HFFc6 (cell line): ENCODE results near the gene C1QTNF8. TPM values are rescaled to one million over a fixed set of nuclear protein-coding genes. Genes with fewer than 3 reads are reported as not detected.

Experiments used
- DNase-seq: peaks from one replicate; pipeline ENCODE4 v3.0.0-alpha.2; 2018
- H3K27ac Mint-ChIP-seq: 2 replicates; pipeline ENCODE4 v1.8.0; 2020; ENCODE audit warnings: mild to moderate bottlenecking, mixed read lengths
- H3K27me3 Mint-ChIP-seq: 2 replicates; pipeline ENCODE4 v1.8.0; 2021; ENCODE audit warnings: mild to moderate bottlenecking, moderate library complexity, mixed read lengths; ENCODE audit not compliant: insufficient read depth
- H3K36me3 Mint-ChIP-seq: 2 replicates; pipeline ENCODE4 v1.8.0; 2021; ENCODE audit warnings: low read depth, mixed read lengths
- H3K4me1 Mint-ChIP-seq: 2 replicates; pipeline ENCODE4 v1.8.0; 2020; ENCODE audit warnings: low read depth, mixed read lengths
- H3K4me3 Mint-ChIP-seq: 2 replicates; pipeline ENCODE4 v1.8.0; 2020; ENCODE audit warnings: mild to moderate bottlenecking, moderate library complexity, mixed read lengths
- H3K9me3 Mint-ChIP-seq: 2 replicates; pipeline ENCODE4 v1.8.0; 2020; ENCODE audit warnings: mild to moderate bottlenecking, mixed read lengths
- long read RNA-seq: library from polyadenylated mRNA; unstranded; transcript quantifications from one replicate; pipeline ENCODE4 v2.0.0, GENCODE V29; 2019
- total RNA-seq, 6 experiments: library from RNA; stranded (reverse); fragmentation: NEBNext Ultra II Directional; extraction: Animal tissue kit (Norgen Biotek cat#: 25700); gene quantifications; 2 replicates in 1 of 6; 3 replicates in 5 of 6; pipeline ENCODE4 v1.2.3, GENCODE V29; 2021
- TF ChIP-seq, protein P1 (sequence below): fragments of 200-600 bp; sonication (generic); IDR thresholded peaks from 2 replicates; pipeline ENCODE4 v1.5.0; 2021; ENCODE audit warnings: antibody characterized with exemption, mild to moderate bottlenecking

Gene C1QTNF8, protein sequence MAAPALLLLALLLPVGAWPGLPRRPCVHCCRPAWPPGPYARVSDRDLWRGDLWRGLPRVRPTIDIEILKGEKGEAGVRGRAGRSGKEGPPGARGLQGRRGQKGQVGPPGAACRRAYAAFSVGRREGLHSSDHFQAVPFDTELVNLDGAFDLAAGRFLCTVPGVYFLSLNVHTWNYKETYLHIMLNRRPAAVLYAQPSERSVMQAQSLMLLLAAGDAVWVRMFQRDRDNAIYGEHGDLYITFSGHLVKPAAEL
- not detected for total RNA-seq
- long read RNA-seq, result 0 reads

DNA sequence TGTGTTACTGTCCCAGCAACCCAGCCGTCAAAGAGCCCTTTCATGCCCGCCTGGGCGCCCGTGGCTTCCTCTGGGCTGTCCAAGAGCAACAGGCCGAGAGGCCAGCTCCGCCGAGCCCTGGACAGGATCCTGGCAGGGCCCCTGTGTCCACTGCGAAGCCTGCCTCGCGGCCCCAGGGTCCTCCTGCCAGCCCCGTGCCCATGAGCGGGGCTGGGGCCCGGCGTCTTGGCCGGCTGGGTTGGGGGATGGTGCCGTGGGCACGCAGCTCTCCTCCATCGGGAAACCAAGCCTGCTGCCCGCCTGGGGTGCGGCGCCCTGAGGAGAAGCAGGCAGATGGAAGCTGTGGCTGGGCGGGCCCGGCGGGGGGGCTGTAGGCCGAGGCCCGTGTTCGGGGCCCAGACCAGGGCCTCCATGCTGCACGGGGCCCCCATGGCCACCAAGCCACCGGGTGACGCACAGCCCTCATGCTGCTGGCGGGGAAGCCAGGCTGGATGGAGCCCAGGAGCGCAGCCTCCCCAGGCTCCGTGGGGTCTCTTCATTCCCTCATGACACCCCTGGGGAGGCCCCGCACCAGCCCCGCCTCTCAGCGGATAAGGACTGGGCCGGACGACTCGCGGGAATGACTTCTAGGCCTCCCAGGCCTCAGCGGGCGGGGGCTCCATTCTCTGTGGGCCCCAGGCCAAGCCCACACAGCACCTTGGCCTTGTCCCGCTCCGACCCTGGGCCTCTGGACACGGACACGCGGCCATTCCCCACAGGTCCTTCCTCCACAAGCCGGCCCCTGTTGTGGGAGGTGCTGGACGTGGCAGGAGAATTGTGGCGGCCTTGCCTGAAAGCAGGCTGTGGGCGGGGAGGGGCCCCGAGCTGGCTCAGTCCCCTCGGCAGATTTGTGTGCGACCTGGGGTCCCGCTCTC is at the start of gene C1QTNF8:
Gene C1QTNF8 (minus strand): TSS at position 76 of the 914 bp plus-strand sequence. CDS start 1,322 bp downstream, outside the sequence.
- TF ChIP-seq, protein P1, sequence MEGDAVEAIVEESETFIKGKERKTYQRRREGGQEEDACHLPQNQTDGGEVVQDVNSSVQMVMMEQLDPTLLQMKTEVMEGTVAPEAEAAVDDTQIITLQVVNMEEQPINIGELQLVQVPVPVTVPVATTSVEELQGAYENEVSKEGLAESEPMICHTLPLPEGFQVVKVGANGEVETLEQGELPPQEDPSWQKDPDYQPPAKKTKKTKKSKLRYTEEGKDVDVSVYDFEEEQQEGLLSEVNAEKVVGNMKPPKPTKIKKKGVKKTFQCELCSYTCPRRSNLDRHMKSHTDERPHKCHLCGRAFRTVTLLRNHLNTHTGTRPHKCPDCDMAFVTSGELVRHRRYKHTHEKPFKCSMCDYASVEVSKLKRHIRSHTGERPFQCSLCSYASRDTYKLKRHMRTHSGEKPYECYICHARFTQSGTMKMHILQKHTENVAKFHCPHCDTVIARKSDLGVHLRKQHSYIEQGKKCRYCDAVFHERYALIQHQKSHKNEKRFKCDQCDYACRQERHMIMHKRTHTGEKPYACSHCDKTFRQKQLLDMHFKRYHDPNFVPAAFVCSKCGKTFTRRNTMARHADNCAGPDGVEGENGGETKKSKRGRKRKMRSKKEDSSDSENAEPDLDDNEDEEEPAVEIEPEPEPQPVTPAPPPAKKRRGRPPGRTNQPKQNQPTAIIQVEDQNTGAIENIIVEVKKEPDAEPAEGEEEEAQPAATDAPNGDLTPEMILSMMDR, result no peak
- H3K36me3 Mint-ChIP-seq, result no peaks in the 10 kb centered on the region; the same call in 1 of the 2 replicates
- DNase-seq, result no peak
- H3K27ac Mint-ChIP-seq, result no peak within 1 kb of the TSS
- H3K4me3 Mint-ChIP-seq, result no peak within 1 kb of the TSS
- peaks cover 1% of the 10 kb centered on the region; the same call in 1 of the 2 replicates for H3K27me3 Mint-ChIP-seq
- H3K9me3 Mint-ChIP-seq, result peaks cover 9% of the 10 kb centered on the region; the same call in 1 of the 2 replicates
- H3K4me1 Mint-ChIP-seq, result no peaks in the 10 kb centered on the region

DNA sequence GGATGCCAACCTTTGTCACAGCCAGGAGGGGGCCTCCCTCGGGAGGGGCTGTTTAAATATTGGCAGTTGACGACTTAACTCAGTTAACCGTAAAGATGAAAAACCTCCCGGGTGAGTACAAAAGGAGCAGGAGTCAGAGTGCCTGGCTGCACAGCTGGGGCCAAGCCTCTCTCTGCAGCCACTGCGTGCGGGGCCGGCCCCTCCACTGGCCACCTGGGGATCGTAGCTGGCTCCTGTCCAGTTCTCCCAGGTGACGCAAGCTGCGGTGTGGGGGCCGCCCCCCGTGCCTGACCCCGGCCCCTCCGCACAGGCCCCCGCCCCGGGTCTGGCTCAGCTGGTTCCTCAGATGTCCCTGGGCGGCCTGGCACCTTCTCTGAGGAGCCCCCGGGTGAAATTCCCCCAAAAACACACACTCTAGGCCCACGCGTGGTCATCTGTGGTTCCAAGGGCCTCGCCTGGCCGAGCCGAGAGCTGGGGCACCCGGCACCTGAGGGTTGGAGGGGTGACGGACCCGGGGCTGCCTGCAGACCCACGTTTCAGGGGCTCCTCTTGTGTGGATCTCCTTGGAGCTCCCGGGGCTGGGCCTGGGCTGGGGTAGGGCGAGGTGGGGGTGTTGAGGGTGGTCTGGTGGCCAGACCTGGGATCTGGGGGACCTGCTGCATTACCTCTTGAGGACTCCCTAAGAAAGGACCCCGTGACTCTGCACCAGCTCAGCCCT is 49.5 kb upstream of the C1QTNF8 start:
- Mint-ChIP-seq H3K36me3 (no peaks in the 10 kb centered on the region), H3K4me1 (peaks cover 2% of the 10 kb centered on the region; the same call in 1 of the 2 replicates), H3K27ac (no peak overlapping the region), H3K4me3 (no peak overlapping the region), H3K27me3 (peaks cover 13% of the 10 kb centered on the region), H3K9me3 (no peaks in the 10 kb centered on the region)
- DNase-seq, result no peak
- TF ChIP-seq, protein P1, result no peak

GRCh38 chr16:1144476-1145382 is 48.7 kb upstream of the C1QTNF8 start:
- Mint-ChIP-seq H3K4me1 (no peaks in the 10 kb centered on the region), H3K9me3 (no peaks in the 10 kb centered on the region), H3K27me3 (peaks cover 12% of the 10 kb centered on the region), H3K27ac (no peak overlapping the region), H3K36me3 (no peaks in the 10 kb centered on the region), H3K4me3 (no peak overlapping the region)
- TF ChIP-seq, protein P1, result no peak
- no peak for DNase-seq

- H3K27me3 Mint-ChIP-seq, result peaks cover 15% of the 10 kb centered on the region
- no peak overlapping the region for H3K27ac Mint-ChIP-seq
- H3K9me3 Mint-ChIP-seq, result no peaks in the 10 kb centered on the region
Observed at GRCh38 chr16:1143761-1144450, 47.9 kb upstream of the C1QTNF8 start.

More at GRCh38 chr16:1143761-1144450, 47.9 kb upstream of the C1QTNF8 start:
- no peak for DNase-seq
- H3K4me3 Mint-ChIP-seq, result no peak overlapping the region
- H3K4me1 Mint-ChIP-seq, result no peaks in the 10 kb centered on the region
- no peaks in the 10 kb centered on the region for H3K36me3 Mint-ChIP-seq
- TF ChIP-seq, protein P1, result no peak
